Measurements from ENCODE around the gene HERC2. TPM values are rescaled to one million over a fixed set of nuclear protein-coding genes. Genes with fewer than 3 reads are reported as not detected.

HERC2 gene
- total RNA-seq, 1 experiment from 2014 or later, result 69.2 TPM

DNA sequence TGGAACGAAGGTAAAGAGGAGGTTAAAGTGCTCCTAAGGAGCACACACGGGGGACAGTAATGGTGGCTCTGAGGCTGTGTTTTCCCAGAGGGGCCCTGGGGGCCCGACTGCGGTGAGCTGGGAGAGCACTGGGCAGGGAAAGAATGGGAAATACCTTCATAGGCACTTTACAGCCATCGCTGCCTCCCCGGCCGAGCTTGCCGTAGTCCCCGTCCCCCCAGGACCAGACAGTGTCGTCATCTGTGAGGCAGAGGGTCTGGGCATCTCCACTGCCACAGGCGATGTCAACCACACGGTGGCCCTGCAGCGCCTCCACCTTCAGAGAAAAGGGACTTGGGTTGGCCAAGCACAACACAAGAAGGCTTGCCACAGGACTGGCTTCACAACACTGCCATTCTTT is 190.0 kb downstream of the HERC2 start:
- Histone ChIP-seq H2BK20ac (ENCODE audit: low read depth, low read length, poor library complexity, severe bottlenecking) (no peak overlapping the region), H4K20me1 (ENCODE audit: control insufficient read depth, insufficient read depth, insufficient read length) (no peaks in the 10 kb centered on the region), H3K27ac (ENCODE audit: insufficient read length, low read depth, low read length) (no peak overlapping the region), H3K4ac (ENCODE audit: low read depth, low read length) (no peak overlapping the region), H3K9me3 (ENCODE audit: control insufficient read depth, low read depth, low read length) (no peaks in the 10 kb centered on the region), H3K23ac (ENCODE audit: insufficient read length, low read depth, low read length) (no peak overlapping the region), H2BK15ac (ENCODE audit: low read depth, low read length) (no peak overlapping the region), H2BK5ac (ENCODE audit: insufficient read length, low read length) (no peak overlapping the region), H2BK120ac (ENCODE audit: low read depth, low read length, poor library complexity, severe bottlenecking) (no peak overlapping the region), H2BK12ac (ENCODE audit: insufficient read length, low read depth, low read length) (no peak overlapping the region), H4K5ac (ENCODE audit: insufficient read length, low read depth, low read length) (no peak overlapping the region), H2AK5ac (ENCODE audit: insufficient read length, low read length) (no peak overlapping the region), H3K79me1 (ENCODE audit: insufficient read depth, low read depth, low read length, poor library complexity, severe bottlenecking) (no peaks in the 10 kb centered on the region), H3K9ac (ENCODE audit: extremely low read depth, insufficient read length, low read length) (no peak overlapping the region), H3K4me2 (ENCODE audit: insufficient read depth, insufficient read length, low read length) (no peak overlapping the region), H3K23me2 (ENCODE audit: insufficient read length, low read depth, low read length, poor library complexity, severe bottlenecking) (no peaks in the 10 kb centered on the region), H4K8ac (replicated peaks; ENCODE audit: insufficient read length, low read depth, low read length) (no peak overlapping the region), H3K18ac (ENCODE audit: insufficient read length, low read depth, low read length) (no peak overlapping the region), H3K79me2 (ENCODE audit: insufficient read depth, low read length) (no peaks in the 10 kb centered on the region), H2AFZ (ENCODE audit: low read length) (no peak overlapping the region), H3T11ph (ENCODE audit: low read length) (no peak overlapping the region), H3K27me3 (ENCODE audit: insufficient read depth, low read length) (no peaks in the 10 kb centered on the region), H3K4me1 (ENCODE audit: insufficient read depth, low read length) (peaks cover 3% of the 10 kb centered on the region; the same call in 1 of the 2 replicates), H4K91ac (ENCODE audit: insufficient read length, low read depth, low read length) (no peak overlapping the region), H3K56ac (ENCODE audit: insufficient read length, low read depth, low read length) (no peak overlapping the region), H3K14ac (ENCODE audit: insufficient read depth, low read length) (no peak overlapping the region)
- no CpG with 5 or more reads among the region's 13 CpGs for WGBS (ENCODE audit: extremely low coverage, insufficient read length, low lambda C conversion rate)
- H3K36me3 Mint-ChIP-seq (ENCODE audit: insufficient read depth in 1 of 3, low read depth in 3 of 3), result peaks cover 43 to 67% (median 55%) of the 10 kb centered on the region in 3 experiments
- TF ChIP-seq, protein P1, sequence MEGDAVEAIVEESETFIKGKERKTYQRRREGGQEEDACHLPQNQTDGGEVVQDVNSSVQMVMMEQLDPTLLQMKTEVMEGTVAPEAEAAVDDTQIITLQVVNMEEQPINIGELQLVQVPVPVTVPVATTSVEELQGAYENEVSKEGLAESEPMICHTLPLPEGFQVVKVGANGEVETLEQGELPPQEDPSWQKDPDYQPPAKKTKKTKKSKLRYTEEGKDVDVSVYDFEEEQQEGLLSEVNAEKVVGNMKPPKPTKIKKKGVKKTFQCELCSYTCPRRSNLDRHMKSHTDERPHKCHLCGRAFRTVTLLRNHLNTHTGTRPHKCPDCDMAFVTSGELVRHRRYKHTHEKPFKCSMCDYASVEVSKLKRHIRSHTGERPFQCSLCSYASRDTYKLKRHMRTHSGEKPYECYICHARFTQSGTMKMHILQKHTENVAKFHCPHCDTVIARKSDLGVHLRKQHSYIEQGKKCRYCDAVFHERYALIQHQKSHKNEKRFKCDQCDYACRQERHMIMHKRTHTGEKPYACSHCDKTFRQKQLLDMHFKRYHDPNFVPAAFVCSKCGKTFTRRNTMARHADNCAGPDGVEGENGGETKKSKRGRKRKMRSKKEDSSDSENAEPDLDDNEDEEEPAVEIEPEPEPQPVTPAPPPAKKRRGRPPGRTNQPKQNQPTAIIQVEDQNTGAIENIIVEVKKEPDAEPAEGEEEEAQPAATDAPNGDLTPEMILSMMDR (conservative IDR thresholded peaks at IDR 0.05), result no peak
- DNase-seq, result no peak
- H3K9me3 Mint-ChIP-seq, result no peaks in the 10 kb centered on the region
- peaks cover 7 to 13% of the 10 kb centered on the region in 2 experiments; a peak in 3 of 4 replicates for H3K4me1 Mint-ChIP-seq
- H3K27ac Mint-ChIP-seq, result no peak overlapping the region
- no peaks in the 10 kb centered on the region for H3K27me3 Mint-ChIP-seq (ENCODE audit: low read depth)
- H3K4me3 Mint-ChIP-seq, result no peak overlapping the region

Measured in H9 (cell line).